Common myeloid progenitor, CD34-positive (primary cell): ENCODE data around the gene CSF3.

Source experiments
- CTCF ChIA-PET: fragments of 350-600 bp; sonication (Branson Sonifier 250); formaldehyde crosslinking; loops from one replicate; lab custom pipeline; 2021; ENCODE audit warnings: antibody characterized with exemption; lab: Charles Lee
- POLR2A ChIA-PET: fragments of 350-600 bp; sonication (Branson Sonifier 250); formaldehyde crosslinking; loops from one replicate; lab custom pipeline; 2021; ENCODE audit warnings: antibody characterized with exemption; lab: Charles Lee
- DNase-seq, 3 donors: peaks; one replicate each; pipeline versions ENCODE4 v3.0.0 to v3.0.0-alpha.2; 2013
- H3K27ac ChIP-seq, 2 experiments: 1 replicate in 1 of 2; 2 replicates in 1 of 2; pipeline ENCODE4 v1.7.0; 2013; ENCODE audit warnings: inconsistent platforms in 2 of 2, low read length in 2 of 2, mild to moderate bottlenecking in 2 of 2, low read depth in 1 of 2, moderate library complexity in 1 of 2; ENCODE audit not compliant: severe bottlenecking in 2 of 2, insufficient read depth in 1 of 2, poor library complexity in 1 of 2
- H3K27me3 ChIP-seq, 5 experiments: replicated peaks in 2 of 5; 1 replicate in 3 of 5; 2 replicates in 2 of 5; pipeline versions ENCODE4 v1.6.1 to v1.7.0; 2013; ENCODE audit warnings: low read length in 4 of 5, mild to moderate bottlenecking in 2 of 5, moderate library complexity in 2 of 5, inconsistent platforms in 1 of 5; ENCODE audit not compliant: insufficient read depth in 5 of 5, control insufficient read depth in 4 of 5
- H3K36me3 ChIP-seq, 4 experiments: 1 replicate in 2 of 4; 2 replicates in 2 of 4; pipeline versions ENCODE4 v1.6.1 to v1.7.0; 2013; ENCODE audit warnings: low read length in 3 of 4, control low read depth in 1 of 4, mild to moderate bottlenecking in 1 of 4; ENCODE audit not compliant: control insufficient read depth in 4 of 4, insufficient read depth in 4 of 4
- H3K4me1 ChIP-seq, 4 experiments: 1 replicate in 3 of 4; 2 replicates in 1 of 4; pipeline versions ENCODE4 v1.6.1 to v1.7.1; 2013; ENCODE audit warnings: low read length in 3 of 4, mild to moderate bottlenecking in 3 of 4, control low read depth in 1 of 4, inconsistent platforms in 1 of 4, moderate library complexity in 1 of 4; ENCODE audit not compliant: control insufficient read depth in 4 of 4, insufficient read depth in 4 of 4; ENCODE audit errors: control extremely low read depth in 1 of 4
- H3K4me3 ChIP-seq, 7 experiments: 1 replicate in 4 of 7; 2 replicates in 3 of 7; pipeline versions ENCODE4 v1.5.1 to v1.7.0; 2013; ENCODE audit warnings: mild to moderate bottlenecking in 7 of 7, low read length in 6 of 7, moderate library complexity in 6 of 7, inconsistent platforms in 2 of 7, low read depth in 2 of 7, control low read depth in 1 of 7; ENCODE audit not compliant: insufficient read depth in 4 of 7, control insufficient read depth in 1 of 7; ENCODE audit errors: extremely low read depth in 1 of 7
- H3K9me3 ChIP-seq, 5 experiments: 1 replicate in 4 of 5; 2 replicates in 1 of 5; pipeline versions ENCODE4 v1.6.1 to v1.7.1; 2013; ENCODE audit warnings: low read length in 4 of 5, mild to moderate bottlenecking in 2 of 5, inconsistent platforms in 1 of 5, low read depth in 1 of 5, moderate library complexity in 1 of 5; ENCODE audit not compliant: control insufficient read depth in 4 of 5, insufficient read depth in 2 of 5; ENCODE audit errors: control extremely low read depth in 1 of 5
- WGBS: methylation state at CpG from one replicate; pipeline ENCODE4 v1.1.5; 2013; ENCODE audit not compliant: insufficient coverage; 5-methylcytosine and 5-hydroxymethylcytosine counted together

CSF3 gene

GRCh38 chr17:39980351-39981206 is 34.7 kb upstream of the CSF3 start, which contains the start of gene PSMD3:
Gene PSMD3, plus strand, starts transcription at chr17:39980807. Its CDS starts 164 bp downstream, at chr17:39980971.
- H3K4me3 ChIP-seq = peak within 1 kb of the TSS; percentile 68 to 99 (median 88)
- ChIA-PET CTCF (interaction anchor here (0.8 to 12.3 kb wide), 10 partner anchors 9 to 194 kb away, joined by 3 to 197 read pairs (median 5); partner anchors contain the start of gene GSDMA), POLR2A (interaction anchor here (0.6 to 1.3 kb wide), 11 partner anchors 8 to 379 kb away, joined by 3 to 7 read pairs (median 3); partner anchors contain the start of gene CASC3)
- WGBS = 0% methylated on average over 82 of the region's 84 CpGs
- peaks cover 18 to 29% (median 23%) of the 10 kb centered on the region in 4 experiments for H3K4me1 ChIP-seq
- H3K9me3 ChIP-seq = no peaks in the 10 kb centered on the region
- DNase-seq = peak; percentile 100
- H3K36me3 ChIP-seq = peaks cover 4 to 20% (median 17%) of the 10 kb centered on the region in 4 experiments
- peak within 1 kb of the TSS; percentile 93 to 96 for H3K27ac ChIP-seq
- peaks cover 0 to 4% (median 0%) of the 10 kb centered on the region in 5 experiments for H3K27me3 ChIP-seq

- POLR2A ChIA-PET = interaction anchor here (0.6 to 1.3 kb wide), 7 partner anchors 9 to 159 kb away, joined by 3 to 7 read pairs (median 3); partner anchors contain the start of gene CASC3
- Histone ChIP-seq H3K9me3 (no peaks in the 10 kb centered on the region), H3K27me3 (no peaks in the 10 kb centered on the region), H3K4me1 (peaks cover 18 to 29% (median 23%) of the 10 kb centered on the region in 4 experiments), H3K36me3 (peaks cover 6 to 27% (median 23%) of the 10 kb centered on the region in 4 experiments), H3K4me3 (peak overlapping the region; percentile 68 to 99 (median 88)), H3K27ac (peak overlapping the region; percentile 93 to 96)
- WGBS = 0% methylated on average over 11 of the region's 15 CpGs
- CTCF ChIA-PET = interaction anchor here (1.0 to 12.3 kb wide), 9 partner anchors 9 to 193 kb away, joined by 3 to 197 read pairs (median 5); partner anchors contain the start of gene GSDMA
- DNase-seq = peak in 1 of 3 donors; percentile 20
These were observed 34.0 kb upstream of the CSF3 start for GRCh38 chr17:39981207-39981741.

DNA sequence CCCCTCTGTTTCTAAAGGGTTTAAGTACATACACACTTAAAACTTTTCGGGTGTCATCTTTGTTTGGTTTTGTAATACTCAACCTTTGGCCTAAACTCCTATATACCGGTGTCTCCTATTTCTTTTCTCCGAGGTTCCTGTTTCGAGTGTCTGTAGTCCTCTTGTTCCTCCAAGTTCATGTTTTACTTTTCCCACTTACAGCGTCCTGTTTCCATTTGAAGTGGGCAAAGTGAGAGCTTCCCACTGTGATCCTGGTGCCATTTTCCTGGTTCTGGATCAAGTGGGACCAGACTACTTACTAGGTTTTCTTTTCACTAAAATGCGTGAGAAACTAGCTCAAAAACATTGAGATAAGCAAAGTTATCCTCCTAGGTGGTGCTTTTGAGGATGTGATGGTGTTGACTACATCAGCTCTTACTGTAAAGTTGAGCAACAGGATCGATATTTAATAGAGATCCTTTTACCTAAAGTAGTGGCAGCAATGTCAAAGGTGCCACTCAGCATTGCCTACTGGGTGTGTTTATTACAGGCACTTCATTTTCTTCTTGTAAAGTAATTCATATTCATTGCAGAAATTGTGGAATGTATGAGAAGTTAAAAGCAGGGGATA is 33.4 kb upstream of the CSF3 start:
- H3K4me3 ChIP-seq = peak overlapping the region in 6 of 7 experiments; percentile 80 to 99 (median 90)
- CTCF ChIA-PET = interaction anchor here (1.0 to 12.3 kb wide), 5 partner anchors 9 to 192 kb away, joined by 3 to 197 read pairs (median 3); partner anchors contain the start of gene GSDMA
- POLR2A ChIA-PET = interaction anchor here (0.6 to 1.2 kb wide), 3 partner anchors 16 to 42 kb away, joined by 3 to 4 read pairs (median 4); no protein-coding TSS in a partner anchor

GRCh38 chr17:39988206-39988810 is 26.9 kb upstream of the CSF3 start:
- DNase-seq = no peak
- WGBS = 100% methylated on average over 7 of the region's 11 CpGs
- ChIA-PET CTCF (interaction anchor here (1.5 to 2.0 kb wide), 2 partner anchors 8 to 24 kb away, joined by 3 to 6 read pairs; no protein-coding TSS in a partner anchor), POLR2A (no interaction called here)
- Histone ChIP-seq H3K4me3 (no peak overlapping the region), H3K36me3 (peaks cover 29 to 92% (median 72%) of the 10 kb centered on the region in 4 experiments), H3K9me3 (no peaks in the 10 kb centered on the region), H3K27ac (no peak overlapping the region), H3K27me3 (no peaks in the 10 kb centered on the region), H3K4me1 (no peaks in the 10 kb centered on the region)

More for the DNA sequence above, 33.4 kb upstream of the CSF3 start:
- DNase-seq = peak in 2 of 3 donors; percentile 17 to 31
- WGBS = 23% methylated on average over 6 of the region's 7 CpGs
- Histone ChIP-seq H3K9me3 (no peaks in the 10 kb centered on the region), H3K4me1 (peaks cover 18 to 29% (median 23%) of the 10 kb centered on the region in 4 experiments), H3K36me3 (peaks cover 10 to 33% (median 29%) of the 10 kb centered on the region in 4 experiments), H3K27ac (peak overlapping the region; percentile 93 to 96), H3K27me3 (no peaks in the 10 kb centered on the region)

DNA sequence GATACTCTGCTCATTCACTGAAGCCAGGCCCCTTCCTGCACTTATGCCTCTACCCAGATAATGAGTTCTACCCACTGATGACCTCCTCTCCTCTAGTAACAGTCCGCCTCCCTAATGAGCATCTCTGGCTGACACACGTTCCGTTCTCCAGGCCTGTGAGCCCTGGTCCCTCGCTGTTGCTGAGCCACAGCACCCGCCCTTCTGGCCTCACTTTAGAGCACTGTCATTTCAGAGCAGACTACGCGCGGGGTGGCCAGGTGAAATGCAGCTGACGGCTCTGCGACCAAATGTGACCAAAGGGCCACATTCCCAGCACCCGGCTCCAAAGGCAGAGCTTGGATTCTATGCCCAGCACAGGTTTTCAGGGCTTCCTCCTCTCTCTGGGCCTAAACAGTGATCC is 20.8 kb upstream of the CSF3 start:
- no peak for DNase-seq
- POLR2A ChIA-PET = no interaction called here
- peaks cover 18 to 80% (median 61%) of the 10 kb centered on the region in 4 experiments for H3K36me3 ChIP-seq
- CTCF ChIA-PET = interaction anchor here (1.7 to 2.0 kb wide), 2 partner anchors 11 to 80 kb away, joined by 3 to 5 read pairs; no protein-coding TSS in a partner anchor
- no peaks in the 10 kb centered on the region for H3K4me1 ChIP-seq
- H3K4me3 ChIP-seq = no peak overlapping the region
- 97% methylated on average over 11 of the region's 11 CpGs for WGBS
- no peaks in the 10 kb centered on the region for H3K27me3 ChIP-seq
- no peak overlapping the region for H3K27ac ChIP-seq
- no peaks in the 10 kb centered on the region for H3K9me3 ChIP-seq

DNA sequence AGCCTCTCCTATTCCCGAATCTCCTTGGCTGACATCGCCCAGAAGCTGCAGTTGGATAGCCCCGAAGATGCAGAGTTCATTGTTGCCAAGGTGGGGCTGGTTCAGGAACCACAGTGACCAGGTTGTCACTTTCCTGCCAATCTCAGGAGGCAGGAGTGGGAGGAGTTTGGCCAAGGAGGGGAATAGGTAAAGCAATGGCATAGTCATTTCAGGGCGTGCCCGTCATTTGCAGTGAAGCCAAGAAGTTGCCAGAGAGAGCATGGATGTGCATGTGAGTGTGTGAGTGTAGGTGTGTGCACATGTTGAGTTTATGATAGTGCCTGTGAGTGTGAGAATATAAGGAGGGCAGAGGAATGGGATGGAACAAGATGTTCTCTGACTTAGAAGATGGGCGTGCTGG is 19.8 kb upstream of the CSF3 start:
- no peak for DNase-seq
- Histone ChIP-seq H3K9me3 (no peaks in the 10 kb centered on the region), H3K27ac (no peak overlapping the region), H3K4me3 (no peak overlapping the region), H3K4me1 (no peaks in the 10 kb centered on the region), H3K27me3 (no peaks in the 10 kb centered on the region), H3K36me3 (peaks cover 17 to 70% (median 54%) of the 10 kb centered on the region in 4 experiments)
- ChIA-PET CTCF (interaction anchor here (0.7 to 2.0 kb wide), 3 partner anchors 20 to 79 kb away, joined by 3 to 5 read pairs (median 3); partner anchors contain the start of gene CSF3), POLR2A (no interaction called here)
- WGBS = 95% methylated on average over 6 of the region's 6 CpGs
